Choroid plexus epithelial cell (primary cell): Measurements from ENCODE around the gene HDAC9.

ENCODE experiments used
- DNase-seq: peaks from one replicate; pipeline ENCODE4 v3.0.0-alpha.2; 2010; ENCODE audit warnings: low read depth
- H3K4me3 ChIP-seq: 2 replicates; pipeline ENCODE4 v1.5.1; 2011; ENCODE audit warnings: low read depth, mild to moderate bottlenecking, control low read depth, low read length, moderate library complexity
- CTCF ChIP-seq: conservative IDR thresholded peaks from 2 replicates; pipeline ENCODE4 v1.5.1; 2011; ENCODE audit warnings: low read depth, mild to moderate bottlenecking, control low read depth, inconsistent platforms, low read length, moderate library complexity

The HDAC9 gene

GRCh38 chr7:18570441-18570840 is 74.9 kb downstream of the HDAC9 start:
- H3K4me3 ChIP-seq = no peak overlapping the region
- no peak for TF ChIP-seq CTCF
- no peak for DNase-seq

- peak; percentile 77 for DNase-seq
- no peak overlapping the region for H3K4me3 ChIP-seq
- peak; percentile 56 for TF ChIP-seq CTCF
Measured at GRCh38 chr7:18570890-18571478, 75.4 kb downstream of the HDAC9 start.

GRCh38 chr7:18572154-18572553 is 76.6 kb downstream of the HDAC9 start:
- H3K4me3 ChIP-seq = no peak overlapping the region
- TF ChIP-seq CTCF = no peak
- no peak for DNase-seq

- DNase-seq = no peak
- no peak for TF ChIP-seq CTCF
- H3K4me3 ChIP-seq = no peak overlapping the region
Measured at GRCh38 chr7:18572885-18573284, 77.3 kb downstream of the HDAC9 start.

- no peak for DNase-seq
- H3K4me3 ChIP-seq = no peak overlapping the region
- TF ChIP-seq CTCF = no peak
Measured at GRCh38 chr7:18573410-18574234, 78.1 kb downstream of the HDAC9 start.

- no peak for TF ChIP-seq CTCF
Measured at GRCh38 chr7:18574235-18574540, 78.6 kb downstream of the HDAC9 start.

GRCh38 chr7:18574676-18575075 is 79.1 kb downstream of the HDAC9 start:
- TF ChIP-seq CTCF = no peak
- H3K4me3 ChIP-seq = no peak overlapping the region
- DNase-seq = no peak

More at GRCh38 chr7:18574235-18574540, 78.6 kb downstream of the HDAC9 start:
- no peak for DNase-seq
- H3K4me3 ChIP-seq = no peak overlapping the region
